Type B pancreatic cell (in vitro differentiated cells): ENCODE results near the gene GCAT. TPM values are rescaled to one million over a fixed set of nuclear protein-coding genes. Genes with fewer than 3 reads are reported as not detected.

Source experiments
- DNase-seq: peaks from one replicate; pipeline ENCODE4 v3.0.0; 2021; ENCODE audit warnings: mixed read lengths; ENCODE audit not compliant: unreplicated experiment; ENCODE audit errors: extremely low spot score
- H3K27ac Mint-ChIP-seq: 2 replicates; pipeline ENCODE4 v1.8.0; 2021; ENCODE audit warnings: mild to moderate bottlenecking, mixed read lengths
- H3K27me3 Mint-ChIP-seq: 2 replicates; pipeline ENCODE4 v1.8.0; 2021; ENCODE audit warnings: mixed read lengths
- H3K36me3 Mint-ChIP-seq: 2 replicates; pipeline ENCODE4 v1.8.0; 2021; ENCODE audit warnings: mixed read lengths
- H3K4me1 Mint-ChIP-seq: one replicate; pipeline ENCODE4 v1.8.0; 2021; ENCODE audit warnings: mixed read lengths; ENCODE audit not compliant: unreplicated experiment
- H3K4me3 Mint-ChIP-seq: 2 replicates; pipeline ENCODE4 v1.8.0; 2021; ENCODE audit warnings: mild to moderate bottlenecking, mixed read lengths
- H3K9me3 Mint-ChIP-seq: 2 replicates; pipeline ENCODE4 v1.8.0; 2021; ENCODE audit warnings: mixed read lengths
- microRNA-seq: library from miRNA; unstranded; fragments of <30 nt; microRNA quantifications from one replicate; pipeline ENCODE4, GENCODE V29; 2020
- total RNA-seq: library from RNA; stranded (reverse); gene quantifications from 2 replicates; pipeline ENCODE4 v1.2.1, GENCODE V29; 2021; ENCODE audit warnings: low replicate concordance
- TF ChIP-seq, protein P1 (sequence below): fragments of 200-600 bp; sonication (generic); conservative IDR thresholded peaks from 2 replicates; pipeline ENCODE4 v1.5.0; 2021; ENCODE audit warnings: antibody characterized with exemption, mild to moderate bottlenecking

GCAT gene
- total RNA-seq, 1 donor from 2014 or later = 27.4 TPM

DNA sequence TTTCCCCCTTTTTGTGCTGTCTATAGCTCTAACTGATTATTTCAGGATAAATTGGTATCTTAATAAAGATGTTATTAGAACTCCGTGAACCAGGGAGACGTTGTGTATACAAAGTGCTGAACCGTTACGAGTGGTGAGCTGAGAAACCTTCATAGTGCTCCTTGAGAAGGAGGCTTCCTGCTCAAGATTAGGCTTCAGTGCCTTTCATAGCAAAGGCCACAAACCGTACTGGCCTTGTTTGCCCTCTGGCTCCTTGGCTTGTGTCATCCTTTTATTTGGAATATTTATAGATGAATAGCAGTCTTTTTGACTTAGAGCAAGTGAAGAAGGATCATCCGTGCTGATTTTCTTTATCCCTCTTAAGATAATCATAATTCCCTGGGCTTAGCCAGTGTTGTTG lies 57.8 kb downstream of the GCAT start:
- no peak overlapping the region for H3K4me3 Mint-ChIP-seq
- TF ChIP-seq, protein P1, sequence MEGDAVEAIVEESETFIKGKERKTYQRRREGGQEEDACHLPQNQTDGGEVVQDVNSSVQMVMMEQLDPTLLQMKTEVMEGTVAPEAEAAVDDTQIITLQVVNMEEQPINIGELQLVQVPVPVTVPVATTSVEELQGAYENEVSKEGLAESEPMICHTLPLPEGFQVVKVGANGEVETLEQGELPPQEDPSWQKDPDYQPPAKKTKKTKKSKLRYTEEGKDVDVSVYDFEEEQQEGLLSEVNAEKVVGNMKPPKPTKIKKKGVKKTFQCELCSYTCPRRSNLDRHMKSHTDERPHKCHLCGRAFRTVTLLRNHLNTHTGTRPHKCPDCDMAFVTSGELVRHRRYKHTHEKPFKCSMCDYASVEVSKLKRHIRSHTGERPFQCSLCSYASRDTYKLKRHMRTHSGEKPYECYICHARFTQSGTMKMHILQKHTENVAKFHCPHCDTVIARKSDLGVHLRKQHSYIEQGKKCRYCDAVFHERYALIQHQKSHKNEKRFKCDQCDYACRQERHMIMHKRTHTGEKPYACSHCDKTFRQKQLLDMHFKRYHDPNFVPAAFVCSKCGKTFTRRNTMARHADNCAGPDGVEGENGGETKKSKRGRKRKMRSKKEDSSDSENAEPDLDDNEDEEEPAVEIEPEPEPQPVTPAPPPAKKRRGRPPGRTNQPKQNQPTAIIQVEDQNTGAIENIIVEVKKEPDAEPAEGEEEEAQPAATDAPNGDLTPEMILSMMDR = no peak
- DNase-seq = no peak
- peaks cover 10% of the 10 kb centered on the region for H3K4me1 Mint-ChIP-seq
- H3K27me3 Mint-ChIP-seq = no peaks in the 10 kb centered on the region
- no peaks in the 10 kb centered on the region for H3K9me3 Mint-ChIP-seq
- no peak overlapping the region for H3K27ac Mint-ChIP-seq
- H3K36me3 Mint-ChIP-seq = peaks cover 28% of the 10 kb centered on the region

Small RNA genes within 50 kb of the gene (microRNA-seq; reads per million reads assigned to microRNA genes)
- gene MIR659 = 2.5 reads per million

Other genes starting within 250 kb of the GCAT start
- 20.5 and 30.4 TPM in 2 replicates for gene CDC42EP1, start 247.5 kb upstream of the GCAT start, total RNA-seq
- gene LGALS2, start 227.8 kb upstream of the GCAT start, total RNA-seq = 2.6 and 8.7 TPM in 2 replicates
- 71.8 and 80.2 TPM in 2 replicates for gene GGA1, start 199.1 kb upstream of the GCAT start, total RNA-seq
- 30.0 and 31.1 TPM in 2 replicates for gene SH3BP1, start 168.3 kb upstream of the GCAT start, total RNA-seq
- 15.6 and 30.2 TPM in 2 replicates for gene PDXP, start 149.2 kb upstream of the GCAT start, total RNA-seq
- gene LGALS1, start 132.3 kb upstream of the GCAT start, total RNA-seq = 1.8 and 235 TPM in 2 replicates
- gene NOL12, start 121.6 kb upstream of the GCAT start, total RNA-seq = 18.5 and 23.9 TPM in 2 replicates
- gene TRIOBP, start 110.9 kb upstream of the GCAT start, total RNA-seq = 42.9 and 47.0 TPM in 2 replicates
- gene GALR3, start 15.4 kb downstream of the GCAT start, total RNA-seq = 0.34 TPM in 1 of 2 replicates, not detected in the other
- 24.2 and 29.4 TPM in 2 replicates for gene ANKRD54, start 36.4 kb downstream of the GCAT start, total RNA-seq
- 578 and 740 TPM in 2 replicates for gene EIF3L, start 41.5 kb downstream of the GCAT start, total RNA-seq
- gene MICALL1, start 98.4 kb downstream of the GCAT start, total RNA-seq = 56.5 and 107 TPM in 2 replicates
- 0.64 and 0.70 TPM in 2 replicates for gene C22orf23, start 145.7 kb downstream of the GCAT start, total RNA-seq
- gene POLR2F, start 145.8 kb downstream of the GCAT start, total RNA-seq = 92.0 and 99.6 TPM in 2 replicates
- 0.29 and 5.9 TPM in 2 replicates for gene SOX10, start 176.6 kb downstream of the GCAT start, total RNA-seq
- gene PICK1, start 249.5 kb downstream of the GCAT start, total RNA-seq = 45.4 and 45.6 TPM in 2 replicates